Adrenal gland (tissue), 5 donors: ENCODE data around the gene SDCCAG8.

Source experiments
- POLR2A ChIP-seq, 2 donors: fragments of 450-650 bp; IDR thresholded peaks; one replicate each; pipeline ENCODE4 v1.6.1; 2017; ENCODE audit warnings: antibody characterized with exemption in 2 of 2, mild to moderate bottlenecking in 2 of 2, moderate library complexity in 1 of 2
- TF ChIP-seq, protein P1 (sequence below), 6 experiments: fragments of 450-650 bp in 4 of 6; fragments of 200-600 bp in 2 of 6; sonication (generic) in 1 of 6; IDR thresholded peaks; 1 replicate in 5 of 6; 2 replicates in 1 of 6; pipeline versions ENCODE4 v1.5.1 to v1.8.0; 2016 to 2021; ENCODE audit warnings: antibody characterized with exemption in 6 of 6, mild to moderate bottlenecking in 2 of 6, moderate library complexity in 1 of 6
- donor health status: DM: no; HTN: no; CAD: no.

DNA sequence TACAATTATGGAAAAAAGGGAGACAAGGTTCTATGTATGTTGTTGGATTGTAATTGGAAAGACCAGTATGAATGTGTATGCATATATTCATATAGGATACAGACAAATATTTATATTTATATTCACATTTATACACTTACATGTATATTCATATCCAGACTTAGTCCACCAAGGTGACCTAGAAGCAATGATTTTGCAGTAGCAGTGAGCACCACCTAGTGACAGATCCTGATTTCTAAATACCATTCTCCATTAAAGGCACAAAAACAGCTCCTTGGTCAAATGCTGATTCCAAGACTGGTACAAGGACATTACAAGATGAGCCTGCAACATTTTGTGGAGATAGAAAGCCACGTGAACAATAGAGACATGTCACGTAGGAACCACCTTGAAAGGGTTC lies 153.4 kb downstream of the SDCCAG8 start:
- TF ChIP-seq, protein P1, sequence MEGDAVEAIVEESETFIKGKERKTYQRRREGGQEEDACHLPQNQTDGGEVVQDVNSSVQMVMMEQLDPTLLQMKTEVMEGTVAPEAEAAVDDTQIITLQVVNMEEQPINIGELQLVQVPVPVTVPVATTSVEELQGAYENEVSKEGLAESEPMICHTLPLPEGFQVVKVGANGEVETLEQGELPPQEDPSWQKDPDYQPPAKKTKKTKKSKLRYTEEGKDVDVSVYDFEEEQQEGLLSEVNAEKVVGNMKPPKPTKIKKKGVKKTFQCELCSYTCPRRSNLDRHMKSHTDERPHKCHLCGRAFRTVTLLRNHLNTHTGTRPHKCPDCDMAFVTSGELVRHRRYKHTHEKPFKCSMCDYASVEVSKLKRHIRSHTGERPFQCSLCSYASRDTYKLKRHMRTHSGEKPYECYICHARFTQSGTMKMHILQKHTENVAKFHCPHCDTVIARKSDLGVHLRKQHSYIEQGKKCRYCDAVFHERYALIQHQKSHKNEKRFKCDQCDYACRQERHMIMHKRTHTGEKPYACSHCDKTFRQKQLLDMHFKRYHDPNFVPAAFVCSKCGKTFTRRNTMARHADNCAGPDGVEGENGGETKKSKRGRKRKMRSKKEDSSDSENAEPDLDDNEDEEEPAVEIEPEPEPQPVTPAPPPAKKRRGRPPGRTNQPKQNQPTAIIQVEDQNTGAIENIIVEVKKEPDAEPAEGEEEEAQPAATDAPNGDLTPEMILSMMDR (IDR thresholded peaks at IDR 0.05), result peak in 1 of 6 experiments; percentile 7
- no peak for TF ChIP-seq POLR2A (IDR thresholded peaks at IDR 0.05)
